GM18868 (cell line): ENCODE measurements around the gene B3GNT3.
A peak's percentile ranks its signal among the peaks of the same experiment; 100 is the strongest.

Source experiments
- ATAC-seq: cut with Tn5 transposase; IDR thresholded peaks from one replicate; pipeline ENCODE4 v1.9.1; 2021; ENCODE audit warnings: mild to moderate bottlenecking, moderate library complexity; ENCODE audit not compliant: unreplicated experiment

B3GNT3 gene

GRCh38 chr19:17832443-17833208 lies 37.7 kb downstream of the B3GNT3 start:
- ATAC-seq = no peak

GRCh38 chr19:17834350-17835181 lies 39.6 kb downstream of the B3GNT3 start:
- no peak for ATAC-seq

GRCh38 chr19:17835182-17836006 lies 40.5 kb downstream of the B3GNT3 start:
- ATAC-seq = no peak

- ATAC-seq = no peak
Measured at GRCh38 chr19:17836530-17836929, 41.6 kb downstream of the B3GNT3 start.

- ATAC-seq = no peak
Measured at GRCh38 chr19:17837972-17838371, 43.0 kb downstream of the B3GNT3 start.

GRCh38 chr19:17840019-17840418 lies 45.1 kb downstream of the B3GNT3 start:
- ATAC-seq = no peak

GRCh38 chr19:17841371-17841809 lies 46.5 kb downstream of the B3GNT3 start:
- no peak for ATAC-seq

- no peak for ATAC-seq
Measured at GRCh38 chr19:17841810-17842662, 47.1 kb downstream of the B3GNT3 start.

- no peak for ATAC-seq
Measured at GRCh38 chr19:17842663-17843291, 47.8 kb downstream of the B3GNT3 start.

- no peak for ATAC-seq
Measured at GRCh38 chr19:17843292-17843827, 48.4 kb downstream of the B3GNT3 start.

- ATAC-seq = no peak
Measured at GRCh38 chr19:17843908-17844490, 49.1 kb downstream of the B3GNT3 start.

- ATAC-seq = no peak
Measured at GRCh38 chr19:17846146-17846545, 51.2 kb downstream of the B3GNT3 start.

- peak; percentile 52 for ATAC-seq
Measured at GRCh38 chr19:17847538-17848366, 52.8 kb downstream of the B3GNT3 start, which contains the start of gene JAK3. TSS of gene JAK3 (minus strand) at chr19:17847982. CDS start at chr19:17844417, 3,565 bp downstream.

- no peak for ATAC-seq
Measured at GRCh38 chr19:17848595-17849292, 53.8 kb downstream of the B3GNT3 start.

- ATAC-seq = no peak
Measured at GRCh38 chr19:17854061-17854460, 59.1 kb downstream of the B3GNT3 start.

- no peak for ATAC-seq
Measured at GRCh38 chr19:17855280-17856152, 60.6 kb downstream of the B3GNT3 start.
